H1 (cell line): ENCODE measurements around the gene MYH10. TPM values are rescaled to one million over a fixed set of nuclear protein-coding genes. Genes with fewer than 3 reads are reported as not detected.

Experiments
- CTCF ChIA-PET: fragments of 300-600 bp; sonication (Branson Sonifier 250); formaldehyde crosslinking; loops from one replicate; lab custom pipeline; 2021; ENCODE audit not compliant: partially characterized antibody; lab: Charles Lee
- POLR2A ChIA-PET: fragments of 300-600 bp; sonication (Branson Sonifier 250); formaldehyde crosslinking; loops from one replicate; lab custom pipeline; 2021; ENCODE audit warnings: inconsistent platforms; ENCODE audit not compliant: partially characterized antibody; lab: Charles Lee
- DNase-seq, 2 experiments: peaks; one replicate each; pipeline versions ENCODE4 v3.0.0 to v3.0.0-alpha.2; 2010 to 2022; ENCODE audit warnings: low spot score in 2 of 2, low read depth in 1 of 2, mixed read lengths in 1 of 2
- FAIRE-seq: peaks from 2 replicates; lab custom pipeline; 2011; peaks lifted over from hg19 to GRCh38; lab: Jason Lieb, UNC
- H2AFZ ChIP-seq: 2 replicates; pipeline ENCODE4 v1.8.1; 2012; ENCODE audit warnings: low read length, inconsistent platforms
- H2AK5ac ChIP-seq: 2 replicates; pipeline ENCODE4 v1.6.1; 2013; ENCODE audit warnings: low read depth, low read length
- H2BK120ac ChIP-seq: replicated peaks from 2 replicates; pipeline ENCODE3; 2013; ENCODE audit warnings: low read depth, low read length, inconsistent platforms
- H2BK12ac ChIP-seq: 2 replicates; pipeline ENCODE4 v1.6.1; 2013; ENCODE audit warnings: low read depth, low read length
- H2BK15ac ChIP-seq: 2 replicates; pipeline ENCODE4 v1.6.1; 2013; ENCODE audit warnings: low read length
- H2BK20ac ChIP-seq: 2 replicates; pipeline ENCODE4 v1.6.1; 2013; ENCODE audit warnings: low read length
- H2BK5ac ChIP-seq: 2 replicates; pipeline ENCODE4 v1.6.1; 2013; ENCODE audit warnings: low read depth, low read length
- H3K14ac ChIP-seq: 2 replicates; pipeline ENCODE4 v1.6.1; 2013; ENCODE audit warnings: inconsistent platforms; ENCODE audit not compliant: insufficient read length
- H3K18ac ChIP-seq: 2 replicates; pipeline ENCODE4 v1.6.1; 2013; ENCODE audit warnings: low read length; ENCODE audit errors: extremely low read depth
- H3K23ac ChIP-seq: 2 replicates; pipeline ENCODE4 v1.6.1; 2013; ENCODE audit warnings: inconsistent platforms; ENCODE audit not compliant: insufficient read length
- H3K23me2 ChIP-seq: 2 replicates; pipeline ENCODE4 v1.6.1; 2013; ENCODE audit warnings: low read depth, low read length
- H3K27ac ChIP-seq: 2 replicates; pipeline ENCODE4 v1.6.1; 2011; ENCODE audit warnings: low read depth, low read length, inconsistent platforms
- H3K27me3 ChIP-seq, 4 experiments: replicated peaks in 1 of 4; 1 replicate in 1 of 4; 2 replicates in 3 of 4; pipeline versions ENCODE4 v1.6.1 to v1.8.1; 2011 to 2013; ENCODE audit warnings: low read length in 3 of 4, mild to moderate bottlenecking in 3 of 4, inconsistent platforms in 2 of 4, mixed read lengths in 2 of 4, moderate library complexity in 1 of 4; ENCODE audit not compliant: control insufficient read depth in 3 of 4, insufficient read depth in 3 of 4; ENCODE audit errors: extremely low read depth in 1 of 4
- H3K36me3 ChIP-seq, 4 experiments: 2 replicates each; pipeline versions ENCODE4 v1.6.1 to v1.8.1; 2011 to 2013; ENCODE audit warnings: mild to moderate bottlenecking in 4 of 4, low read length in 3 of 4, moderate library complexity in 2 of 4, control low read depth in 1 of 4, inconsistent platforms in 1 of 4; ENCODE audit not compliant: insufficient read depth in 4 of 4, control insufficient read depth in 2 of 4
- H3K4ac ChIP-seq: replicated peaks from 2 replicates; pipeline ENCODE3; 2013; ENCODE audit warnings: low read length, low read depth, mixed read lengths, inconsistent platforms; ENCODE audit not compliant: insufficient read length
- H3K4me1 ChIP-seq, 4 experiments: replicated peaks in 1 of 4; 1 replicate in 1 of 4; 2 replicates in 3 of 4; pipeline versions ENCODE4 v1.6.1 to v1.8.1; 2011 to 2013; ENCODE audit warnings: low read length in 3 of 4, inconsistent platforms in 2 of 4, mixed read lengths in 1 of 4; ENCODE audit not compliant: insufficient read depth in 4 of 4, control insufficient read depth in 3 of 4
- H3K4me2 ChIP-seq, 2 experiments: 2 replicates each; pipeline versions ENCODE4 v1.6.1 to v1.8.1; 2011 to 2013; ENCODE audit warnings: low read depth in 2 of 2, low read length in 2 of 2, control low read depth in 1 of 2, inconsistent platforms in 1 of 2, mild to moderate bottlenecking in 1 of 2; ENCODE audit not compliant: insufficient read depth in 1 of 2
- H3K4me3 ChIP-seq, 4 experiments: fragments of 200-600, 300-600 bp in 1 of 4; sonication (generic), shearing (Covaris generic), sonication (Bioruptor Twin) in 1 of 4; 2 replicates each; pipeline versions ENCODE4 v1.5.1 to v1.8.1; 2011 to 2016; ENCODE audit warnings: low read length in 4 of 4, low read depth in 3 of 4, control low read depth in 2 of 4, inconsistent platforms in 2 of 4, mild to moderate bottlenecking in 2 of 4, mixed read lengths in 1 of 4, moderate library complexity in 1 of 4; ENCODE audit not compliant: insufficient read depth in 2 of 4; ENCODE audit errors: extremely low read depth in 1 of 4
- H3K56ac ChIP-seq: replicated peaks from 2 replicates; pipeline ENCODE3; 2013; ENCODE audit warnings: low read depth, mild to moderate bottlenecking, mixed read lengths, low read length, inconsistent platforms; ENCODE audit not compliant: insufficient read length
- H3K79me1 ChIP-seq: 2 replicates; pipeline ENCODE4 v1.6.1; 2013; ENCODE audit warnings: low read depth, low read length, control low read depth
- H3K79me2 ChIP-seq, 2 experiments: 2 replicates each; pipeline versions ENCODE4 v1.6.1 to v1.8.1; 2012 to 2013; ENCODE audit warnings: low read length in 2 of 2, mild to moderate bottlenecking in 2 of 2, inconsistent platforms in 1 of 2; ENCODE audit not compliant: insufficient read depth in 2 of 2, control insufficient read depth in 1 of 2
- H3K9ac ChIP-seq, 4 experiments: replicated peaks in 1 of 4; 1 replicate in 1 of 4; 2 replicates in 3 of 4; pipeline versions ENCODE4 v1.6.1 to v1.8.1; 2011 to 2013; ENCODE audit warnings: low read depth in 3 of 4, low read length in 3 of 4, control low read depth in 2 of 4, mild to moderate bottlenecking in 2 of 4, moderate library complexity in 2 of 4, inconsistent platforms in 1 of 4; ENCODE audit errors: extremely low read depth in 1 of 4
- H3K9me3 ChIP-seq, 2 experiments: 2 replicates each; pipeline versions ENCODE4 v1.6.1 to v1.8.1; 2012 to 2013; ENCODE audit warnings: mild to moderate bottlenecking in 2 of 2, moderate library complexity in 2 of 2, control low read depth in 1 of 2, inconsistent platforms in 1 of 2, low read depth in 1 of 2, low read length in 1 of 2, mixed read lengths in 1 of 2; ENCODE audit not compliant: insufficient read depth in 2 of 2
- H4K20me1 ChIP-seq, 2 experiments: replicated peaks in 1 of 2; 2 replicates each; pipeline versions ENCODE3 to v1.8.1; 2011 to 2013; ENCODE audit warnings: inconsistent platforms in 2 of 2, low read length in 2 of 2, mild to moderate bottlenecking in 1 of 2; ENCODE audit not compliant: insufficient read depth in 2 of 2, control insufficient read depth in 1 of 2
- H4K5ac ChIP-seq: 2 replicates; pipeline ENCODE4 v1.6.1; 2013; ENCODE audit warnings: low read length, low read depth, mixed read lengths, inconsistent platforms; ENCODE audit not compliant: insufficient read length
- H4K8ac ChIP-seq: 2 replicates; pipeline ENCODE4 v1.8.0; 2013; ENCODE audit warnings: mild to moderate bottlenecking, moderate library complexity, low read length, inconsistent platforms; ENCODE audit not compliant: insufficient read depth; ENCODE audit errors: extremely low read depth
- H4K91ac ChIP-seq: replicated peaks from 2 replicates; pipeline ENCODE3; 2013; ENCODE audit warnings: low read length, mixed read lengths, inconsistent platforms; ENCODE audit not compliant: insufficient read length
- ASH2L ChIP-seq: fragments of 200-600, 300-600 bp; sonication (generic); IDR thresholded peaks from one replicate; pipeline ENCODE4 v1.7.1; 2017; ENCODE audit warnings: low read length
- KDM1A ChIP-seq: fragments of 200-600, 300-600 bp; sonication (generic); IDR thresholded peaks from 2 replicates; pipeline ENCODE4 v1.7.1; 2016; ENCODE audit warnings: mild to moderate bottlenecking, low read length, borderline replicate concordance
- SIX5 ChIP-seq: IDR thresholded peaks from 2 replicates; pipeline ENCODE4 v1.6.1; 2011; ENCODE audit warnings: mild to moderate bottlenecking, low read depth, low read length
- YY1 ChIP-seq: IDR thresholded peaks from 2 replicates; pipeline ENCODE4 v1.6.1; 2011; ENCODE audit warnings: low read depth, mild to moderate bottlenecking, low read length
- WGBS, 2 experiments: shearing (Covaris generic) in 1 of 2; methylation state at CpG; one replicate each; pipeline versions ENCODE4 v1.1.6 to v1.1.7; 2013 to 2015; ENCODE audit warnings: low lambda C conversion rate in 2 of 2, mixed read lengths in 2 of 2, inconsistent platforms in 1 of 2, low coverage in 1 of 2, missing lambda C conversion rate in 1 of 2; ENCODE audit not compliant: insufficient replicate concordance in 2 of 2, insufficient coverage in 1 of 2, insufficient read length in 1 of 2; ENCODE audit errors: extremely low coverage in 1 of 2, missing lambda C conversion rate in 1 of 2; 5-methylcytosine and 5-hydroxymethylcytosine counted together
- polyA plus RNA-seq, 7 experiments: library from polyadenylated mRNA; depleted of rRNA in 3 of 7; stranded (reverse) in 5 of 7; unstranded in 2 of 7; fragments of >200 nt in 5 of 7; fragments of 200-250 nt in 2 of 7; gene quantifications; 1 replicate in 5 of 7; 2 replicates in 1 of 7; 4 replicates in 1 of 7; pipeline versions ENCODE4 v1.2.1 to v1.2.3, GENCODE V29; 2011 to 2013; ENCODE audit warnings: missing spikeins in 2 of 7, mixed read lengths in 2 of 7
- total RNA-seq: library from RNA; stranded (reverse); fragmentation: NEBNext Ultra II Directional; extraction: Animal tissue kit (Norgen Biotek cat#: 25700); gene quantifications from 2 replicates; pipeline ENCODE4 v1.2.1, GENCODE V29; 2021

Gene MYH10
- total and polyA plus RNA-seq, 2 of the 8 experiments (the other 6 are each of a cell fraction or from before 2014, with no cell fraction given): 64.1 to 289 TPM

GRCh38 chr17:8426094-8426720, 204.3 kb downstream of the MYH10 start:
- Histone ChIP-seq H3K4me2 (no peak overlapping the region), H4K8ac (no peak overlapping the region), H3K23me2 (no peaks in the 10 kb centered on the region), H3K27me3 (no peaks in the 10 kb centered on the region), H3K27ac (no peak overlapping the region), H3K9ac (no peak overlapping the region), H3K79me1 (no peaks in the 10 kb centered on the region), H3K18ac (no peak overlapping the region), H2BK5ac (no peak overlapping the region), H4K5ac (no peak overlapping the region), H3K4me3 (no peak overlapping the region), H4K20me1 (no peaks in the 10 kb centered on the region), H3K23ac (no peak overlapping the region), H3K9me3 (no peaks in the 10 kb centered on the region), H3K4me1 (no peaks in the 10 kb centered on the region), H3K4ac (no peak overlapping the region), H2AK5ac (no peak overlapping the region), H4K91ac (no peak overlapping the region), H2AFZ (0 out of 2 replicates have a peak overlapping the region, but pooled peaks have one; percentile 11), H3K56ac (no peak overlapping the region), H3K79me2 (no peaks in the 10 kb centered on the region), H2BK120ac (no peak overlapping the region), H3K14ac (no peak overlapping the region), H2BK12ac (no peak overlapping the region), H2BK15ac (no peak overlapping the region), H3K36me3 (no peaks in the 10 kb centered on the region), H2BK20ac (no peak overlapping the region)
- CTCF ChIA-PET: interaction anchor here (1.1 kb wide), 1 partner anchor 18 kb away, joined by 3 read pairs; no protein-coding TSS in a partner anchor
- FAIRE-seq: no peak
- POLR2A ChIA-PET: interaction anchor here (0.7 to 1.7 kb wide), 4 partner anchors 9 to 44 kb away, joined by 3 to 5 read pairs (median 3); partner anchors contain the start of gene NDEL1
- WGBS, 2 experiments: 83% methylated on average over 6 of the region's 6 CpGs; no CpG with 5 or more reads in 1 of the 2 experiments
- DNase-seq: no peak
- TF ChIP-seq KDM1A: no peak
- TF ChIP-seq SIX5: no peak
- no peak for TF ChIP-seq YY1
- TF ChIP-seq ASH2L: no peak
